Measurements from ENCODE around the gene ZNF785.

Gene ZNF785

DNA sequence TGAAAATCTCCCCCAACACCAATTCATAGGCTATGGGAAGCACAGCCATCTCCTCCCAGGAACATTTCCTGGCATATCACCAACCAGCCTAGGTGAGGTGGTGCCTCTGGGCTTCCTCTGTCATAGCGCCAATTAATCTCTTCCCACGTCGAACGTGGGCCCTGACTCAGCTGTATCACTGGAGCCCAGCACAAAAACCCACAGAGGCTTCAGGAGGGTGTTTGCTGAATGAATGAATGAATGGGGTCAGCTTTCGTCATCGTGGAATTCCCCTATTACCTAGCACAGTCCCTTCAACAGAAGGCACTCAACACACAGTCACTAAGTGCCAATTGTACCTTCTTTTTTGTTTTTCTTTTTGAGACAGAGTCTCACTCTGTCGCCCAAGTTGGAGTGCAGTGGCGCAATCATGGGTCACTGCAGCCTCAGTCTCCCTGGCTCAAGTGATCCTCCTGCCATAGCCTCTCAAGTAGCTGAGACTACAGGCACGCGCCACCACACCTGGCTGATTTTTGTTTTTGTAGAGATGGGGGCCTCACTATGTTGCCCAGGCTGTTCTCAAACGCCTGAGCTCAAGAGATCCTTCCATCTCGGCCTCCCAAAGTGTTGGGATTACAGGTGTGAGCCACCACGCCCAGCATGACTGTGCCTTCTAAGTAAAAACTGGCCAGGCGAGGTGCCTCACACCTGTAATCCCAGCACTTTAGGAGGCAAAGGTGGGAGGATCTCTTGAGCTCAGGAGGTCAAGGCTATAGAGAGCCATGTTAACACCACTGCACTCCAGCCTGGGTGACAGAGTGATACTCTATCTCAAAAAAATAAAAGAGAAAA is 18.1 kb downstream of the ZNF785 start:
- in situ Hi-C loops (cut with MboI; ENCODE audit: low sequenced_read_pairs) = no loop called here

DNA sequence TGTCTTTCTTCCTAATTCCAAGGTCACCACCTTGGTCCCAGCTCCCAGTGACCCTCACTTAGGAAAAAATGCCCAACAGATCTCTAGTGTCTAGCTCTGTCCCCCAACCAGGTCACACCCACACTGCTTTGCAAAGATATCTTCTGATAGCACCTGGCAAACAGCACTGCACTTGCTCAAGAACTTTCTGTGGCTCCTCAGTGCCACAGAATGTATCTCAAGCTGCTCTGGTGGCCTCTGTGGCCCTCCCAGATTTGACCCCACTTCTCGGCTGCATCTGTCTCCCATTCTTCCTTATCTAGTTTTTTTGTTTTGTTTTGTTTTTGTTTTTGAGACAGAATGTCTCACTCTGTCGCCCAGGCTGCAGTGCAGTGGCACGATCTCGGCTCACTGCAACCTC is 19.0 kb downstream of the ZNF785 start:
- in situ Hi-C loops (cut with MboI; ENCODE audit: low sequenced_read_pairs) = no loop called here

DNA sequence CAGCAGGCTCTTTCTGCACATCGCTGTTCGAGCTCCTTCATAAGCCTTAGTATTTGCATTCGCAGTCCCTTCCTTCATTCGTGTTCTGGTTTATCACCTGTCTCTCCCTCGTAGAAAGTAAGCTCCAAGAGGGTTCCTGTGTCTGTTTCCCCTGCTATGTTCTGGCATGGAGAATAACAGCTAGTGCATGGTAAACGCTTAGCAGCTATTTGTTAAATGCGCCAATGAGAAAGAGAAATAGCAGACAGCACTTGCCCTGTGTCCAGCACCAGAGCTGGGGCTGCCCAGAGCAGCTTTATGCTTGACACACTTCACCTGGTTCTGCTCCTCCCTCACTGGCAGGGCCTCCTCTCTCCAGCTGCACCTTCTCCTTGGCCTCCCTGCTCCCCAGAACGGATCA is 19.5 kb downstream of the ZNF785 start:
- in situ Hi-C loops (cut with MboI; ENCODE audit: low sequenced_read_pairs) = no loop called here

DNA sequence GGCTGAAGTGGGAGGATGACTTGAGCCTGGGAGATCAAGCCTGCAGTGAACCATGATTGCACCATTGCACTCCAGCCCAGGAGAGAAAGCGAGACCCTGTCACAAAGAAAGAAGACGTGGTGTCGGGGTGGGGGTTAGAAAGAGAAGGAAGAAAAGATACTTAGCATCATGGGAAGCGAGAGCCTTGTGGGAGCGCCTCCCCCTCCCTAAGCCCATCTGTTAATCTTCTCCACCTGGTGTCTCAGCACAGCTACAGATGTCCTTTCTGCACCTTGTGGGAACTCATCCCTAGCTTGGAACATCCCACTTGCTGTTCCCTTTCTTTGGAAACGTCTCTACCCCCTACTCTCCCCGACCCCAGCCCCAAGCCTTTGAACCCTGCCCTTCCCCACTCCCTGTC is 20.0 kb downstream of the ZNF785 start:
- in situ Hi-C loops (cut with MboI; ENCODE audit: low sequenced_read_pairs) = no loop called here

DNA sequence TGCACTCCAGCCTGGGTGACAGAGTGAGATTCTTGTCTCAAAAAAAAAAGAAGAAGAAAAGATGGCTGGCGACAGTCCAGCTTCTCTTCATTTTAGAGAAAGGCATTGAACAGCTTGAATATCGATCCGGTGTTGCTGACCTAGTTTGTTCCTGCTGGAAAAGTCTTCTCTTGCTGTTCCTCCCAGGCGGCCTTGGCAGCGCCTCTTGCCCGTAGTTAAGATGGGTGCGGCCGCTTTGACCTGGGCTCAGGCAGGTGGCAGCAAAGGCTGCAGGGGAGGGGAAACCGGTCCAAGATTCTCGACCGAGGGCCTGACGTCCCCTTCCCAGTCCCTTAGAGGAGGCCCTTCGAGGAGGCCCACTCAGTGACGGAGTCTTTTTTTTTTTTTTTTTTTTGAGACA is 23.5 kb downstream of the ZNF785 start:
- in situ Hi-C loops (cut with MboI; ENCODE audit: low sequenced_read_pairs) = no loop called here

DNA sequence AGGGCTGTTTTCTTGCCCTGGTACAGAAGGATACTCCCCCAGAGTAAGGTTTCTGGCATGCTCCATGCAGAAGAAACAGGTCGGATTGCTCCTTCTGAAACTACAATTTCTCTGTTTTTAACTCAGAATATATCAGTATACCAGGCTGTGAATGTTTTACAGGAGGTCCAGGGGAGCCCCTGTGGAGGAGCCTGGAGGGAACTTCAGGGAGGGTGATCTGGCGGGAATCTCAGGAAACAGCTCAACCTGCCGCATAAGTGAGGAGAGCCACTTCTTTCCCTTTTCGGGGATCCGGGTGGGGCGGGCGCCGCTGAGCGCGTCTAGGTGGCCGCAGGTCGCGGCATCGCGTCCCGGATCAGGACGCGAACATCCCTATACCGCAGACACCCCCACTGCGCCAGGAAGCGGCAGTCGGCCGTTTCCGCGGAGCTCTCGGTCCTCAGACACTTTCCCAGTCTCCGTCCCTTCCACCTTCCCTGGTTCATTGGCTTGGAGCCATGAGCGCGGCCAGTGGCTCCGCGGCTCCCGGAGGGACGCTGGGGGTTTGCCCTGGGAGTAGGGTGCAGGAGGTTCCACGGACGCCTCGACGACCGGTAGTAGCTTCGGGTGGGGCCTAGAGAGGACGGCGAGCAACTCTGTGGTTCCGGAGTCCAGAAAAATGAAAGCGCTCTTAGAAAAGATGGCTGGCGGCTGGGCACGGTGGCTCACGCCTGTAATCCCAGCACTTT is 24.2 kb downstream of the ZNF785 start:
- in situ Hi-C loops (cut with MboI; ENCODE audit: low sequenced_read_pairs) = no loop called here

DNA sequence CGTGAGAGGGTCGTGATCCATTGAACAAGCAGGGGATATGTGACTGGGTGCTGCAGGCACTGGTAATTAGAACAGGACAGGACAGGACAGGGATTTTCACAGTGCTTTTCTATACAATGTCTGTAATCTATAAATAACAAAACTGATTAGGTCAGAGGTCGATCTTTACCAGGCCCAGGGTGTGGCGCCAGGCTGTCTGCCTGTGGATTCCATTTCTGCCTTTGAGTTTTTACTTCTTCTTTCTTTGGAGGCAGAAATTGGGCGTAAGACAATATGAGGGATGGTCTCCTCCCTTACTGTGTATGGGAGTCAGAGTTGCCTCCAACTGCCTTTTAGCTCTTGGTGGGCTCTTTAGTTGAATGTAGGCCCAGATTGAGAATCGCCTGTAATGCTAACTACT is 25.8 kb downstream of the ZNF785 start:
- in situ Hi-C loops (cut with MboI; ENCODE audit: low sequenced_read_pairs) = no loop called here

DNA sequence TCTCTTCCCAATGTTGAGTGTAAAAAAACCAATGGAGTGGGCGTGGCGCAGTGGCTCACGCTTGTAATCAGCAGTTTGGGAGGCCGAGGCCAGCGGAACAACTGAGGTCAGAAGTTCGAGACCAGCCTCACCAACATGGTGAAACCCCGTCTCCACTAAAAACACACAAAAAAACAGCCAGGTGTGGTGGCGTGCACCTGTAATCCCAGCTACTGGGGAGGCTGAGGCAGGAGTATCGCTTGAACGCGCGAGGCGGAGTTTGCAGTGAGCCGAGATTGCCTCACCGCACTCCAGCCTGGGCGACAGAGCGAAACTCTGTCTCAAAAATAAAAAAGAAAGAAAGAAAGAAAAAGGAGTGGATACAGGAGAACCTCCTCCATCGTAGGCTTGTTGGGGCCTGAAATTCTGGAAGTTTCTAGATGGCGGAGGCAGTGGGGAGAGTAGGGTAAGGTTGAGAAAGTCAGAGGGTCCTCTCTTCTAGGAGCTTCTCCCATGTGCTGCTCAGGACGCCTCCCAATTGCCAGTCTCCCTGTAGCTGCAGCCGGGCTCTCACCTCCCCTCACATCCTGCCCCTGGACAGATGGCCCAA is 26.6 kb downstream of the ZNF785 start:
- in situ Hi-C loops (cut with MboI; ENCODE audit: low sequenced_read_pairs) = no loop called here

DNA sequence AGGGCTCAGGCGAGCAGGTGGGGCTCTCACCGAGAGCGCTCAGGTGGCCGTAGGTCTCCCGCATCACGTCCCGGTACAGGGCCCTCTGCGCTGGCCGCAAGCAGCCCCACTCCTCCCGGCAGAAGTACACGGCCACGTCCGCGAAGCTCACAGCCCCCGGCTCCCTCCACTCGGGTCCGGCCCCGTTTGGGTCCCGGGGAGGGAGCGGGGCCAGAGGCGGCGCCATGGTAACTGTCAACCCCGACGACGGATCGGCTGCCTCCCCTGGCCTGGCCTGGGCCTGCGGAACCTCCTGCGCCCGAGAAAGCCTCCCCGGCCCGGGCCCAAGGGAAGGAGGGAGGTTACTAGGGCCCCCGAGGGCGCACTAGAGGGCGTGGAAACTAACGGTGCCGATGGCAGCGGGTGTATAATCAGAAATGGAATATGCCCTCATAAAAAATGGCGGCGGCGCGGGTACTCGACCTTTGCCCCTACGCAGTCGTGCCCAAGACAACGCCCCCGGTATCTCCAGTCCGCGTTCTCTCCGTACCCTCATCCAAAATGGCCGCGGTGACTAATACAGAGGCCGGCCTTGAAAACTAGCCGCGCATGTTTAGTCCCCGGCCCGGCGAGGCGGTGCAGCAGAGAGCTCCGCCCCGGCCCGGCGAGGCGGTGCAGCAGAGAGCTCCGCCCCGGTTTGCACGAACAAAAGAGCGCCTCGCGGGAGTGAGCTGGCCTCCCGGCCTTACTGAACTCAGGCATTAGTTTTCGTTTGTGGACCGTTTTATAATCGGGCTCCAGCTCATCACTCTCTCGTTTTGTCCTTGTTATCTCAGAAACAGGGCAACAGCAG is 27.3 kb downstream of the ZNF785 start, which contains the start of gene ZNF764:
ZNF764 (minus strand) TSS at position 418 of the 832 bp plus-strand sequence; CDS start at position 226, 192 bp downstream.
- in situ Hi-C loops (cut with MboI; ENCODE audit: low sequenced_read_pairs) = no loop called here

DNA sequence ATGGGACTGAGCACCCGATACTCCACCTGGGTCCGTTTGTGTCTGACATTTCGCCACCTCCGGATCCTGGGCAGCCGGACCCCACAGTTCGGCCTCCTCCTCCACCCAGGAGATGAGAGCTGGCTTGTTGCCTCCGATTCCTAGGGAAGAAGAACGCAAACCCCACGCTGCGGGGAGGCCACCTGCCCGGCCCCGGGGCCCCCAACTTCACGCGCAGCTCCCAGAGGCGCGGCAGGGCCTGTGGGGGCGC is 27.9 kb downstream of the ZNF785 start:
- in situ Hi-C loops (cut with MboI; ENCODE audit: low sequenced_read_pairs) = no loop called here

DNA sequence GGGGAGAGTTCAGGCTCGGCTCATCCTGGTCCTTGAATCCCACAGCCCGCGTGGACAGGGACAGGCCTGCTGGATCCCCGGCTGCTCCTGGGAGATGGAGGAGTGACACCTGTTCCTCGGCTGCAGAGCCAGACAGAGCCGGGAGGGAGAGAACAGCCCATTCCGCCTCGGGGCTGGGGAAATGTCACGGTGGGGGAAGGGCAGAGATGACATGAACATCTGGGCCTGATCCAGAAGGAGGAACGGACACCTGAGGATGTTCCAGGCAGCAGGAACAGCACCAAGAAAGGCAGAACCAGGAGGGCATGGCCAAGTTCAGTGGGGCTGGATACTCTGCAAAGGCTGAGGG is 29.4 kb downstream of the ZNF785 start:
- in situ Hi-C loops (cut with MboI; ENCODE audit: low sequenced_read_pairs) = no loop called here

DNA sequence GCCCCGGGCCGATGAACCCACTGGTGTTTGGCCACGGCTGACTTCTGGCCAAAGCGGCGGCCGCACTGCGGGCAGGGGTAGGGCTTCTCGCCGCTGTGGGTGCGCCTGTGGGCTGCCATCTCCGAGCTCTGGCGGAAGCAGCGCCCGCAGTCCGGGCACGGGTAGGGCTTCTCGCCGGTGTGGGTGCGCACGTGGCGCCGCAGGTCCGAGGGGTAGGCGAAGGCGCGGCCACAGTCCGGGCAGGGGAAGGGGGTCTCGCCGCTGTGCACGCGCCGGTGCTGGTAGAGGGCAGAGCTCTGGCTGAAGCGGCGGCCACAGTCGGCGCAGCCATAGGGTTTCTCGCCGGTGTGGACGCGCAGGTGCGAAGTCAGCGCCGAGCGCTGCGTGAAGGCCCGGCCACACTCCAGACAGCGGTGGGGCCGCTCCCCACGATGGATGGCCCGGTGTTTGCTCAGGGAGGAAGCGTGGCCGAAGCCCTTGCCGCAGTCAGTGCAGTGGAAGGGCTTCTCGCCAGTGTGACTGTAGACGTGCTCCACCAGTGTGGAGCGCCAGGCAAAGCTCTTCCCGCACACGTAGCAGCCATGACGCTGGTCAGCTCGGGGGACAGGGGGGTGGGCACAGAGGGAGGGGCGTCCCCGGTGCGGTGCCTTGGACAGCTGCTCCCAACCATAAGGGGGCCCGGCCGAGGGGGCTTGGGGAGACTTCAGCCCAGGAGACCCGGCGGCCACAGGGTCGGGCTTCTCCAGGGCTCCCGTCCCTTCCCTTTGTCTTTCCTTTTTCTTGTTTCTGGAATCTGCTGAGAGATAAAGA is 30.0 kb downstream of the ZNF785 start:
- in situ Hi-C loops (cut with MboI; ENCODE audit: low sequenced_read_pairs) = no loop called here

DNA sequence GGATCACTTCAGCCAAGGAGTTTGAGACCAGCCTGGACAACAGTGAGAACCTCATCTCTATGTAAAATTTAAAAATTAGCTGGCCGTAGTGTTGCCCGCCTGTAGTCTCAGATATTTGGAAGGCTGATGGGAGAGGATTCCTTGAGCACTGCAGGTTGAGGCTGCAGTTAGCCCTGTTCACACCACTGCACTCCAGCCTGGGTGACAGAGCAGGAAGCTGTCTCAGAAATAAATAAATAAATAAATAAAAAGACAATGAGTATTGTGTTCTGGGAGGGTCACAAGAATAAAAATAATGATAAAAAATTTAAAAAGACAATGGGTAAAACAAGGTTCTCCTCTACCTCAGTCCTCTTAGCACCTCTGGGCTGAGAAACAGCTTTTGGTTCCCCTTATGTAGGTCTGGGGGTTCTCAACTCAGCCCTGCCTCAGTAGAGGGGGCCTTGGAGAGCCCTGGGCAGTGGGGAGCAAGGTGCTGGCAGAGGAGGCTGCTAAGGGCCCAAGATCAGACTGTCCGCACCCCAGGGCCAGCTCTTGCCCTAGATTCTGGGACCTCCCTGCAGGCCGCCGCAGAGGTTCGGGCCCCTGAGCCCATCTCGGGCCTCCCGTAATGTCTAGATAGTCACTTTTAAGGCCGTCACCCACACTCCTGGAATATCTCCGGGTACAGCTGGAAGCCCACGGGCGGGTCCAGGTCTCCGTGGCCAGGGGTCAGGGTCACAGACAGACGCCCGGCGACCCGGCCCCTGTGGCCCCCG is 30.8 kb downstream of the ZNF785 start:
- in situ Hi-C loops (cut with MboI; ENCODE audit: low sequenced_read_pairs) = no loop called here

DNA sequence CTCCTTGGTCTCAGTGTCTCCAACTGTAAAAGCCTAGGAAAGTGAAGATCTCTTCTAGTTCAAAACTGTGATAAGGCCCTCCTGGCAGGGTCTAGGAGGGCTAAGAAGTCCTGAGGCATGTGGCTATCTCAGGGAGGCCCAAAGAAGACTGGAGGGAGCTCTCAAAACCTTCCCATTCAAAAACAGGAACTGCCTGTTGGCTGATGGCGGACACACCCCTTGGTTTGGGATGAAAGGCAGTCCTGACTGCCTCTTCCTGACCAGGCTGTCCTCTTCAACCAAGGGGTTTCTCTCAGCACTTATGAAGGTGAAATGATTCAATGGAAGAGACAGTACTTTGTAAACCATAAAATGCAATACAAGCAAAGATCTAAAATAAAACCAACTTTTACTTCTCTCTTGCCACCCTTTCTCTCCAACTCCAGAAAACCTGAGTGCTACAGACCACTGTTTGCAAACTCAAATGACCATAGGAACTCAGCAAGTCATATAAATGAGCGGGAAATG is 32.1 kb downstream of the ZNF785 start:
- in situ Hi-C loops (cut with MboI; ENCODE audit: low sequenced_read_pairs) = no loop called here

DNA sequence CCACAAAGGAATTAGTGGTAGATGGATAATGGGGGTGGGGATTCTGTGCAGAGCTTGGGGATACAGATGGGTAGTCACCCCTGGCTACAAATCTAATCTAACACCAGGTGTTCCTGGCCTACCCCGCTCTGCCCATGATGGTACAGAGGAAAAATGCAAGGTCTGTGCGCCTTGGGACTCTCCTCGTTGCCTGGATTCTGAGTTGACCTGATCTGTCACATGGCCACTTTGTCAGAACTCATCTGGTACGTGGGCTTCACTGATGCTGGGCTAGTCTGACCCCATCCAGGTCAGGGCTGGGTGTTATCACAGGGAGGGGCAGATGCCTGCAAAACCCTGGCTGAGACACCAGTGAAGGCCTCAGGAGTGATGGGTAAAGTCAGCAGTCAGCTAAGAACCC is 32.5 kb downstream of the ZNF785 start:
- in situ Hi-C loops (cut with MboI; ENCODE audit: low sequenced_read_pairs) = no loop called here

DNA sequence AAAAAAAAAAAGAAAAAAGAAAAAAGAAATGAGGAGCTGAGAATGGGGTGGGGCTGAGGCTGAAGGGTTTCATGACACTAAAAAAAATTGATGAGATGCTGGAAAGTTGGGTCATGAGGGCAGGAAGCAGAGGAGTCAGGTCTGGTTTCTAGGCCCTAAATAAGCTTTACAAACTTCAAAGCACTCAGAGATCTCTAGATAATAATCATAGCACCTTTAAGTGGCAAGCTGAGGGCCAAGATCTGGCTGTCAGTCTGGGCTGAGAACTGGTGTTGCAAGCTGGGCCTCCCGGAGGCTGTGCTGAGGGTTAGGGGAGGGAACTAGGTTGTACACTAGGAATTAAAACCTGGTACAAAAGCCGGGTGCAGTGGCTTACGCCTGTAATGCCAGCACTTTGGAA is 33.7 kb downstream of the ZNF785 start:
- in situ Hi-C loops (cut with MboI; ENCODE audit: low sequenced_read_pairs) = no loop called here

DNA sequence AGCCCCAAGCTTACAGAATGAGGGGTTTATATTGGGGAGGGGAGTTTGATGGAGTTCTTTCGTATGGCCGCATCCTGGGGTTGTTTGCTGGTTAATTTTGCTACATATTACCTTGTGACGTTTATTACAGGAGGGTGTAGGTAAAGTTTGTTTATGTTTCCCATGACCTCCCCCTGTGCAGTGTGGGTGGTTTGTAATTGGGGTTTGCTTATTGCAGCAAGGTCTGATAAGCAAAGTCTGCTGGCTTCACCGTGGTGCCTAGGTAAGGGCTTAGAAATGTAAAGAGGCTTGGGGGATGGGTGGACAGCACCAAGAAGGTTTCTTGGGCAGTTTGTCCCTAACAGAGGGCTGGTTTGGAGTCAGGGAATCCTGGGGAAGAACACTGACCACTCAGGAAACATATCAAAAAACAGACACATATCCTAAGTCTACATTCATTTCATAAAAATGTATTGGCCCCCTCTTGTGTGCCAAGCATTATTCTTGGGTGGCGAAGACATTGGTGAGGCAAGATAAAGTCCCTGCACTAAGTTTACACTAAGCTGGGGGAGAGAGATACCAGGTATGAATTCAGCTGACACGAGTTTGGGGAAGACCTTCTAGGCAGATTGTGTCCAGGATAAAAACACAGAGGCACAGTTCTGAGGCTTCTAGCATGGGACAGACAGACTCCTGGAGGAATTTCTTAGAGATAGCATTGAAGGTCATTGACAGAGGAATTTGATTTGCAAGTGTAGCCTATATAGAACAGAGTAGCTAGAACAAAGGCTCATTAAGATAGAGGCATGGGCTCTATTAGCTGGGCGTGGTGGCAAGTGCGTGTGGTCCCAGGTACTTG is 36.9 kb downstream of the ZNF785 start:
- in situ Hi-C loops (cut with MboI; ENCODE audit: low sequenced_read_pairs) = no loop called here

DNA sequence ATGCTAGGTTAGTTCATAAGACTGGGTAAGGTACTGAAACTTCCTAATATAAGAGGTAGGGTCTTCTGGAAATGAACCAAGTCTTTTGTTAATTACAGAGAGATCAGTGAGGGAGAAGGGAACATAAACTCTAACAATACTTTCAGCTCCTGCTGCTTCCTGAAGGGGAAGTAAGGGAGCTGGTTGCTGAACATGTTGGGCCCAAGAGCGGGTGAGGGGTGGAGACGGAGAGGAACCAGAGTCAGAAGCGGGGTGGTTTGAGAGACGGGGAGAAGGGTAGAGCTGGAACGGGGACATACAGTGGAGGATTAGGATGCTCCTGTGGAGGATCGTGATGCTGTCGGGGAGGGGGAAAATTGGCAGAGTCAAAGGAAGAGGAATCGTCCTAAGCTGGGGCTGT is 39.4 kb downstream of the ZNF785 start:
- in situ Hi-C loops (cut with MboI; ENCODE audit: low sequenced_read_pairs) = no loop called here

DNA sequence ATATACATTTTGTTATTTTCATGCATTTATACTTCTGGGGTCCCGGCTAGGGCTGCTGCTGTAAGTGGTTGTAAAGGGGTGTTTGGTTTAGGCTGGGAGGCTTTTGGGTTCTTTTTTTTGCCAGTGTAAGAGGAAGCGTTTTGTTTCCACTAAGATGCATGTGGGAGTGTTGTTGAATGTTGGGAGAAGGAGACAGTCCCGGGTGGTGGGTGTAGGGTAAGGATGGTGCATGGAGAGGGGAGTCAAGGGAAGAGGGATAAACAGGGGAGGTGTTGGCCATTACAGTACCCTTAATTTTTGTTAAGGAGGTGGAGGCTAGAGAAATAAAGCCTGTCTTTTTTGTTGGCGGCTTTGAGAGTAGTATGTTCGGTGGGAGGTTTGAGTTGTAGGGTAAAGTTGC is 42.4 kb downstream of the ZNF785 start:
- in situ Hi-C loops (cut with MboI; ENCODE audit: low sequenced_read_pairs) = no loop called here
